MM.1S (cell line): ENCODE measurements around the gene LZTFL1.

Experiments used
- EZH2 ChIP-seq: fragments of 300-600 bp; sonication (generic); optimal IDR thresholded peaks from 2 replicates; pipeline ENCODE3; 2017; ENCODE audit warnings: low read depth, mild to moderate bottlenecking, antibody characterized with exemption, low read length, mixed read lengths
- TF ChIP-seq, protein P1 (sequence below): fragments of 300-600 bp; sonication (generic); IDR thresholded peaks from 2 replicates; pipeline ENCODE4 v1.5.1; 2016; ENCODE audit warnings: antibody characterized with exemption, low read length, mixed read lengths

DNA sequence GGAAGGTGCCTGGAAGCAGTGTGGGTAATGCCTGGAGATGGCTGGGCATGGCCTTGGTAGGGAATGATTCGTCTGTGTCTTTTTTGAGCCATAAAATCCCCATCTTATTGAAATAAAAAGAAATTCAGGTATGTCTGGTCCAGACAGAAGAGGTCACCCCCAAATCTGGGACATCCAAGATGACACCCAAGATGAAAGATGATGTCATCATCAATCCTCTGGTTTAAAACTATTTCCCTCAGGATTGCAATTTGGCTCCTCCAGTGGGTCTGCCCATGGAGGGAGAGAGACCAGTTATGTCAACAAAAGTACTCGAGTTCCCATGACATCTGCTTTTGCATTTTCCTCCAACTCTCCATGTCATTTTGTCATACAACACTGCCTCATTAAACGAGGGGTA is 27.7 kb upstream of the LZTFL1 start:
- TF ChIP-seq, protein P1, sequence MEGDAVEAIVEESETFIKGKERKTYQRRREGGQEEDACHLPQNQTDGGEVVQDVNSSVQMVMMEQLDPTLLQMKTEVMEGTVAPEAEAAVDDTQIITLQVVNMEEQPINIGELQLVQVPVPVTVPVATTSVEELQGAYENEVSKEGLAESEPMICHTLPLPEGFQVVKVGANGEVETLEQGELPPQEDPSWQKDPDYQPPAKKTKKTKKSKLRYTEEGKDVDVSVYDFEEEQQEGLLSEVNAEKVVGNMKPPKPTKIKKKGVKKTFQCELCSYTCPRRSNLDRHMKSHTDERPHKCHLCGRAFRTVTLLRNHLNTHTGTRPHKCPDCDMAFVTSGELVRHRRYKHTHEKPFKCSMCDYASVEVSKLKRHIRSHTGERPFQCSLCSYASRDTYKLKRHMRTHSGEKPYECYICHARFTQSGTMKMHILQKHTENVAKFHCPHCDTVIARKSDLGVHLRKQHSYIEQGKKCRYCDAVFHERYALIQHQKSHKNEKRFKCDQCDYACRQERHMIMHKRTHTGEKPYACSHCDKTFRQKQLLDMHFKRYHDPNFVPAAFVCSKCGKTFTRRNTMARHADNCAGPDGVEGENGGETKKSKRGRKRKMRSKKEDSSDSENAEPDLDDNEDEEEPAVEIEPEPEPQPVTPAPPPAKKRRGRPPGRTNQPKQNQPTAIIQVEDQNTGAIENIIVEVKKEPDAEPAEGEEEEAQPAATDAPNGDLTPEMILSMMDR: no peak
- TF ChIP-seq EZH2: no peak
